ACHN (cell line): ENCODE results near the gene GMEB2.
"Not testable (repeated sequence)": the region's sequence is repeated elsewhere in the genome, so short reads cannot be mapped to it uniquely, and the experiment has no call there.

Experiments
- DNase-seq: peaks from one replicate; pipeline ENCODE4 v3.0.0-alpha.2; 2015
- in situ Hi-C: cut with HindIII; loops from 2 replicates; pipeline ENCODE4 v1.10.0; 2017; ENCODE audit warnings: low sequenced_read_pairs, low pct_ligation_motif_present, low pct_unique_long_range_greater_than_20kb

Gene GMEB2

GRCh38 chr20:63582382-63583063 is 44.4 kb downstream of the GMEB2 start:
- in situ Hi-C loops = loop anchor here (25.0 kb wide), 1 partner anchor 280 kb away; the partner anchor contains the start of genes ABHD16B and TPD52L2
- no peak for DNase-seq

- peak; percentile 56 for DNase-seq
Observed at GRCh38 chr20:63580796-63581461, 46.0 kb downstream of the GMEB2 start.

GRCh38 chr20:63579017-63579694 is 47.7 kb downstream of the GMEB2 start:
- in situ Hi-C loops = loop anchor here (25.0 kb wide), 1 partner anchor 283 kb away; the partner anchor contains the start of genes ABHD16B and TPD52L2
- DNase-seq = no peak

More at GRCh38 chr20:63580796-63581461, 46.0 kb downstream of the GMEB2 start:
- in situ Hi-C loops = loop anchor here (25.0 kb wide), 1 partner anchor 281 kb away; the partner anchor contains the start of genes ABHD16B and TPD52L2

- in situ Hi-C loops = loop anchor here (25.0 kb wide), 1 partner anchor 284 kb away; the partner anchor contains the start of genes ABHD16B and TPD52L2
- no peak for DNase-seq
Observed at GRCh38 chr20:63578224-63579016, 48.5 kb downstream of the GMEB2 start.

- in situ Hi-C loops = loop anchor here (25.0 kb wide), 1 partner anchor 285 kb away; the partner anchor contains the start of genes ABHD16B and TPD52L2
- no peak for DNase-seq
Observed at GRCh38 chr20:63577317-63577894, 49.5 kb downstream of the GMEB2 start.

GRCh38 chr20:63576311-63576710 is 50.6 kb downstream of the GMEB2 start:
- in situ Hi-C loops = loop anchor here (25.0 kb wide), 1 partner anchor 286 kb away; the partner anchor contains the start of genes ABHD16B and TPD52L2
- DNase-seq = no peak

- in situ Hi-C loops = loop anchor here (25.0 kb wide), 1 partner anchor 287 kb away; the partner anchor contains the start of genes ABHD16B and TPD52L2
- DNase-seq = no peak
Observed at GRCh38 chr20:63574829-63575743, 51.8 kb downstream of the GMEB2 start.

GRCh38 chr20:63574156-63574828 is 52.6 kb downstream of the GMEB2 start, which contains the start of gene HELZ2:
Gene HELZ2 (minus strand): TSS chr20:63574239. CDS start chr20:63572385, 1,854 bp downstream.
- DNase-seq = peak; percentile 70
- in situ Hi-C loops = no loop called here

- DNase-seq = no peak
- in situ Hi-C loops = no loop called here
Observed at GRCh38 chr20:63573647-63574131, 53.2 kb downstream of the GMEB2 start.

- in situ Hi-C loops = no loop called here
- DNase-seq = peak; percentile 10
Observed at GRCh38 chr20:63572788-63573646, 53.9 kb downstream of the GMEB2 start.

- DNase-seq = no peak
- in situ Hi-C loops = no loop called here
Observed at GRCh38 chr20:63572071-63572787, 54.7 kb downstream of the GMEB2 start.

- in situ Hi-C loops, DNase-seq: not testable (repeated sequence)
Observed at GRCh38 chr20:63571087-63571478, 55.8 kb downstream of the GMEB2 start.

- in situ Hi-C loops = no loop called here
- DNase-seq = no peak
Observed at GRCh38 chr20:63570281-63571086, 56.4 kb downstream of the GMEB2 start.
